Common myeloid progenitor, CD34-positive (primary cell): ENCODE results near the gene ADGRA3.
A peak's percentile ranks its signal among the peaks of the same experiment; 100 is the strongest.

Experiments
- CTCF ChIA-PET: fragments of 350-600 bp; sonication (Branson Sonifier 250); formaldehyde crosslinking; loops from one replicate; lab custom pipeline; 2021; ENCODE audit warnings: antibody characterized with exemption; lab: Charles Lee
- POLR2A ChIA-PET: fragments of 350-600 bp; sonication (Branson Sonifier 250); formaldehyde crosslinking; loops from one replicate; lab custom pipeline; 2021; ENCODE audit warnings: antibody characterized with exemption; lab: Charles Lee
- DNase-seq, 3 donors: peaks; one replicate each; pipeline versions ENCODE4 v3.0.0 to v3.0.0-alpha.2; 2013
- H3K27ac ChIP-seq, 2 experiments: 1 replicate in 1 of 2; 2 replicates in 1 of 2; pipeline ENCODE4 v1.7.0; 2013; ENCODE audit warnings: inconsistent platforms in 2 of 2, low read length in 2 of 2, mild to moderate bottlenecking in 2 of 2, low read depth in 1 of 2, moderate library complexity in 1 of 2; ENCODE audit not compliant: severe bottlenecking in 2 of 2, insufficient read depth in 1 of 2, poor library complexity in 1 of 2
- H3K27me3 ChIP-seq, 5 experiments: replicated peaks in 2 of 5; 1 replicate in 3 of 5; 2 replicates in 2 of 5; pipeline versions ENCODE4 v1.6.1 to v1.7.0; 2013; ENCODE audit warnings: low read length in 4 of 5, mild to moderate bottlenecking in 2 of 5, moderate library complexity in 2 of 5, inconsistent platforms in 1 of 5; ENCODE audit not compliant: insufficient read depth in 5 of 5, control insufficient read depth in 4 of 5
- H3K36me3 ChIP-seq, 4 experiments: 1 replicate in 2 of 4; 2 replicates in 2 of 4; pipeline versions ENCODE4 v1.6.1 to v1.7.0; 2013; ENCODE audit warnings: low read length in 3 of 4, control low read depth in 1 of 4, mild to moderate bottlenecking in 1 of 4; ENCODE audit not compliant: control insufficient read depth in 4 of 4, insufficient read depth in 4 of 4
- H3K4me1 ChIP-seq, 4 experiments: 1 replicate in 3 of 4; 2 replicates in 1 of 4; pipeline versions ENCODE4 v1.6.1 to v1.7.1; 2013; ENCODE audit warnings: low read length in 3 of 4, mild to moderate bottlenecking in 3 of 4, control low read depth in 1 of 4, inconsistent platforms in 1 of 4, moderate library complexity in 1 of 4; ENCODE audit not compliant: control insufficient read depth in 4 of 4, insufficient read depth in 4 of 4; ENCODE audit errors: control extremely low read depth in 1 of 4
- H3K4me3 ChIP-seq, 7 experiments: 1 replicate in 4 of 7; 2 replicates in 3 of 7; pipeline versions ENCODE4 v1.5.1 to v1.7.0; 2013; ENCODE audit warnings: mild to moderate bottlenecking in 7 of 7, low read length in 6 of 7, moderate library complexity in 6 of 7, inconsistent platforms in 2 of 7, low read depth in 2 of 7, control low read depth in 1 of 7; ENCODE audit not compliant: insufficient read depth in 4 of 7, control insufficient read depth in 1 of 7; ENCODE audit errors: extremely low read depth in 1 of 7
- H3K9me3 ChIP-seq, 5 experiments: 1 replicate in 4 of 5; 2 replicates in 1 of 5; pipeline versions ENCODE4 v1.6.1 to v1.7.1; 2013; ENCODE audit warnings: low read length in 4 of 5, mild to moderate bottlenecking in 2 of 5, inconsistent platforms in 1 of 5, low read depth in 1 of 5, moderate library complexity in 1 of 5; ENCODE audit not compliant: control insufficient read depth in 4 of 5, insufficient read depth in 2 of 5; ENCODE audit errors: control extremely low read depth in 1 of 5
- WGBS: methylation state at CpG from one replicate; pipeline ENCODE4 v1.1.5; 2013; ENCODE audit not compliant: insufficient coverage; 5-methylcytosine and 5-hydroxymethylcytosine counted together

The ADGRA3 gene

DNA sequence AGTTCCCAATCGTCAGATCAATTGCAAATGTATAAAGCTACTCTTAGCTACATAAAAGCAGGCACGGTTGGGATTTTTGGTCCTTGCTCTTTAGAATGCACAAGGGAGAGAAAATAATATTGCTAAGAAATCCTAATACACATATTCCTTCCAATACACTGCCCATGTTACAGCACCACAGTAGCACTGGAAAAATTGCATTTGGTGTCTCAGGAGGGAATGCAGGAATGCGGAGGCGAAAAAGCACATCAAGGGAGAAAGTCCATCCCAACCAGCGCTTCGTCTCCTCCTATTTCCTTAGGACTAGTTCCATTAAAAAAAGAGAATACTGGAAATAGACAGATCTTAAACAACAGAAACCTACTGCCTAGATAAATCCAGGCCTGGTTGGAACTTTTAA is 23.9 kb downstream of the ADGRA3 start:
- H3K4me3 ChIP-seq = no peak overlapping the region
- DNase-seq = no peak
- H3K9me3 ChIP-seq = peaks cover 0 to 2% (median 0%) of the 10 kb centered on the region in 5 experiments
- 95% methylated on average over 5 of the region's 6 CpGs for WGBS
- POLR2A ChIA-PET = no interaction called here
- no peak overlapping the region for H3K27ac ChIP-seq
- H3K36me3 ChIP-seq = peaks cover 0 to 2% (median 0%) of the 10 kb centered on the region in 4 experiments
- no peaks in the 10 kb centered on the region for H3K27me3 ChIP-seq
- CTCF ChIA-PET = interaction anchor here (2.3 kb wide), 1 partner anchor 15 kb away, joined by 7 read pairs; no protein-coding TSS in a partner anchor
- peaks cover 0 to under 1% (median 0%) of the 10 kb centered on the region in 4 experiments for H3K4me1 ChIP-seq

DNA sequence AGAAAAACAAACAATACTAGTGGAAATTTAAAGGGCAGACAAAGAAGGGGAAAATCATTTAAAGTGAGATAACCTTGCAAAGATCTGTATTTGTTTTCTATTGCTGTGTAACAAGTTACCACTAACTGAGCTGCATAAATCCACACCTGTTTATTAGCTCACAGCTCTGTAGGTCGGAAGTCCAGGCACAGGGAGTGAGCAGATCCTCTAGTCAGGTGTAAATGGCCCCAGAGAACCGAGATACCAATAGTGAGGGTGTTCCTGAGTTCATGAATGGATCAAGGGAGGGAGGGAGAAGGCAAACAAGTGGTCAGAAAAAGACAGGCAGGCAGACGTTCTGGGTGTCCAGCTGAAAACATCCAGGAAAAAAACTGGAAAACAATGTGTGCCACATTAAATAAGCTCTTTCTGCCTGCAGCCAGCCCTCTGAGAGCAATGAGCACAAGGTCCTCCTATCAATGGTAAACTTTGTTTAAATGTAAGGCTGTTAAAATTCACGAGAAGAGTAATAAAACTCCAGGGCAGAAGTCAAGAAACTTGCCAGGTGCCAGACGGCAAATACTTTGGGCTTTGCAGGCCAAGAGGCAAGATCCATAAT is 25.0 kb downstream of the ADGRA3 start:
- no peak for DNase-seq
- ChIA-PET POLR2A (no interaction called here), CTCF (interaction anchor here (1.0 to 2.3 kb wide), 2 partner anchors 16 to 33 kb away, joined by 3 to 7 read pairs; no protein-coding TSS in a partner anchor)
- WGBS = 98% methylated on average over 4 of the region's 5 CpGs
- peaks cover 2 to 8% (median 4%) of the 10 kb centered on the region in 4 experiments for H3K4me1 ChIP-seq
- no peak overlapping the region for H3K4me3 ChIP-seq
- H3K9me3 ChIP-seq = peaks cover 0 to 2% (median 0%) of the 10 kb centered on the region in 5 experiments
- no peak overlapping the region for H3K27ac ChIP-seq
- peaks cover 0 to 2% (median 0%) of the 10 kb centered on the region in 4 experiments for H3K36me3 ChIP-seq
- no peaks in the 10 kb centered on the region for H3K27me3 ChIP-seq

DNA sequence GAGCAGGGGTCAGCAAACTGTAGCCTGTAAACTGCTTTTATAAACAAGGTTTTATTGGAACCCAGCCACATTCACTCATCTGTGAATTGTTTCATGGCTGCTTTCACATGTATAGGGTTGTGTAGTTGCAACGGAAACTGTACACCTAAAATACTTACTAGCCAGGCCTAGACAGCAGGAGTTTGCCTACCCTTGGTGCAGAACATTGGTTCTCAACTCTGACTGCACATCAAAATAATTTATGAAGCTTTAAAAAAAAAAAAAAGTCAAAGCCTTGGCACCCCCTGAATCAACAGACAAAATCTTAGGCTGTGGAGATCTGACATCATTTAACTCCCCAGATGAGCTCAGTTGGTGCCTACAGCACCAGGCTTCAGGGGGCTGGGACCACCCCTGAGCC is 27.8 kb downstream of the ADGRA3 start:
- Histone ChIP-seq H3K27ac (no peak overlapping the region), H3K27me3 (no peaks in the 10 kb centered on the region), H3K36me3 (peaks cover 0 to 2% (median 0%) of the 10 kb centered on the region in 4 experiments), H3K4me1 (peaks cover 14 to 28% (median 27%) of the 10 kb centered on the region in 4 experiments), H3K4me3 (no peak overlapping the region), H3K9me3 (no peaks in the 10 kb centered on the region)
- DNase-seq = no peak
- 100% methylated on average over 1 of the region's 1 CpG for WGBS
- POLR2A ChIA-PET = no interaction called here
- CTCF ChIA-PET = no interaction called here

DNA sequence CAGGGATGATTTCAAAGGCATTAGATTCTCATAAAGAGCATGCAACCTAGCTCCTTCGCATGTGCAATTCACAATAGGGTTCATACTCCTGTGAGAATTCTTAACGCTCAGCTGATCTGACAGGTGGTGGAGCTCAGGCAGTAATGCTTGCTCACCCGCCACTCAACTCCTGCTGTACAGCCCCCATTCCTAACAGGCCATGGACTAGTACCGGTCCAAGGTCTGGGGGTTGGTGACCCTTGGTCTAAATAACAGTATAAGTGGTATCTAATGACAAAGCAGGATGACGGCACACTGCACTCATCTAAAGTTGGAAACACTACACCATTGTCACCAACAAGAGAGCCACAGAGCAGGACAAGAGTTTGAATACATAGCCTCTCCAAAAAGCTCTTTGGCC is 28.5 kb downstream of the ADGRA3 start:
- no peak for DNase-seq
- no peaks in the 10 kb centered on the region for H3K27me3 ChIP-seq
- H3K4me1 ChIP-seq = peaks cover 14 to 36% (median 31%) of the 10 kb centered on the region in 4 experiments
- no peaks in the 10 kb centered on the region for H3K9me3 ChIP-seq
- ChIA-PET POLR2A (no interaction called here), CTCF (interaction anchor here (1.2 kb wide), 1 partner anchor 10 kb away, joined by 3 read pairs; no protein-coding TSS in a partner anchor)
- WGBS = 100% methylated on average over 3 of the region's 5 CpGs
- H3K27ac ChIP-seq = no peak overlapping the region
- H3K4me3 ChIP-seq = no peak overlapping the region
- peaks cover 0 to 2% (median 0%) of the 10 kb centered on the region in 4 experiments for H3K36me3 ChIP-seq

DNA sequence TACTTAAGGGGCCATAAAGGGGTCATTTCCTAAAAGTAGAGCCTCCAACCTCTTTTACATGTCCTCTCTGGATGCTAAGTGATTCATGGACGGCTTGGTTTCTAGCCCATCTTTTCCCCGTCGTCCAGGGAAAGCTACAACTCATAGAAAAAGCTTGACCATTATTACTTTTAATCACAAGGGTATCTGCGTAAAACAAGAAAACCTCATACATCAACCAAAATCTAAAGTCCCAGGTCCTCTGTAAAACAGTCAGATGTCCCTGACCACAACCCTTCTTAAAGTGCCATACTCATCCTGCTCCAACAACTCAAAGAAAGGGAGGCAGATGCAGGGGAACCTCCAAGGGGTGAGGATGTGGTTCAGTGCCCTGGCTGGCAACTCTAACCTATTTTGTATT is 29.6 kb downstream of the ADGRA3 start:
- DNase-seq = peak in 2 of 3 donors; percentile 13 to 26
- ChIA-PET POLR2A (no interaction called here), CTCF (interaction anchor here (1.0 kb wide), 1 partner anchor 10 kb away, joined by 3 read pairs; no protein-coding TSS in a partner anchor)
- Histone ChIP-seq H3K27ac (no peak overlapping the region), H3K36me3 (peaks cover 0 to 2% (median 0%) of the 10 kb centered on the region in 4 experiments), H3K4me1 (peaks cover 14 to 37% (median 31%) of the 10 kb centered on the region in 4 experiments), H3K9me3 (no peaks in the 10 kb centered on the region), H3K27me3 (no peaks in the 10 kb centered on the region), H3K4me3 (no peak overlapping the region)
- 97% methylated on average over 3 of the region's 4 CpGs for WGBS

DNA sequence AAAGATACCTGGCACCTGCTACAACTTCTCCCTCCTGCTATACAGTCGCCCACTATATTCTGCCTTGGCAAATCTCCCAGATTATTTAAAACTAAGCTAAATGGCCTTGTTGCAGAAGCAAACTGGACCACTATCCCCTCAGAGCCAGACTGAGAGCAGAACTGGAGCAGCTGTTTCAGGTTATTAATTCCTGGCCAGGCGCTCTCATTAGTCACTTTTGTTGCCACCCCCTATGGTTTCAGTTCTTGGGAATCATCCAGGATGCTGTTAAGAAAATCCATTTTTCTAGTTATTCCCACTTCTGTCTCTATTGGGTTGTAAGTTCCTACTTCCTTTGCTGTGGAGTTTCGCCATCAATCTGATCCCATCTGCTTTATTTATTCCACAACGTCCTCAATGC is 30.1 kb downstream of the ADGRA3 start:
- no peak overlapping the region for H3K27ac ChIP-seq
- WGBS = 100% methylated on average over 3 of the region's 4 CpGs

DNA sequence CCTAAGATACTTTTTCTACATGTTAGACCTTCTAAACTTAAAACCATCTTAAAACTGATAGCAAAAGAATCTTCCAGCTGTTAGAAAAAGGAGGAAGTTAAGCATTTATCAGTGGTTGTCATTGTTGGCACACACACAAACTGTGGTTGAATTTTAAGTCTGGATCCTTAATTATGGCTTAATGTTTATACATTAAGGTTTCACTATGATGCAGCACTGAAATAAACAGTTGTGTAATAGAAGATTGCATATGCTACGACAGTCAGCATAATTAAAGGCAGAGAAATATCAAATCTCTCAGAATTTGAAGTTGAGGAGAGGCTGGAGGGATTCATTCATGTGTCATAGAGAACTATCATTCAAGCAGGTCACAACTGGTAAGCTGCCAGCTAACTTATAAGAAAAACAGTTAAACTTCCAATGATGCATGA is 32.3 kb downstream of the ADGRA3 start:
- peak; percentile 76 to 96 (median 93) for DNase-seq
- H3K4me3 ChIP-seq = peak overlapping the region in 1 of 7 experiments; percentile 52
- no peaks in the 10 kb centered on the region for H3K9me3 ChIP-seq
- H3K27me3 ChIP-seq = no peaks in the 10 kb centered on the region
- 20% methylated on average over 1 of the region's 1 CpG for WGBS
- H3K36me3 ChIP-seq = no peaks in the 10 kb centered on the region
- ChIA-PET POLR2A (no interaction called here), CTCF (interaction anchor here (0.8 to 1.0 kb wide), 2 partner anchors 9 to 27 kb away, joined by 3 read pairs; no protein-coding TSS in a partner anchor)
- peak overlapping the region in 1 of 2 experiments; percentile 3 for H3K27ac ChIP-seq
- peaks cover 14 to 37% (median 31%) of the 10 kb centered on the region in 4 experiments for H3K4me1 ChIP-seq

More for the DNA sequence above, 30.1 kb downstream of the ADGRA3 start:
- Histone ChIP-seq H3K36me3 (peaks cover 0 to 1% (median 0%) of the 10 kb centered on the region in 4 experiments), H3K27me3 (no peaks in the 10 kb centered on the region), H3K4me3 (no peak overlapping the region), H3K9me3 (no peaks in the 10 kb centered on the region), H3K4me1 (peaks cover 14 to 37% (median 31%) of the 10 kb centered on the region in 4 experiments)
- POLR2A ChIA-PET = no interaction called here
- DNase-seq = no peak
- CTCF ChIA-PET = interaction anchor here (1.0 kb wide), 1 partner anchor 11 kb away, joined by 3 read pairs; no protein-coding TSS in a partner anchor
